Prostate gland (tissue), 2 donors: ENCODE data around the gene ZNF32.

Experiments
- POLR2AphosphoS5 ChIP-seq: sonication (generic); formaldehyde crosslinking; IDR thresholded peaks from one replicate; pipeline ENCODE4 v1.6.1; 2017; ENCODE audit warnings: antibody characterized with exemption
- TF ChIP-seq, protein P1 (sequence below), 4 experiments: fragments of 200-600 bp in 2 of 4; fragments of 450-650 bp in 2 of 4; sonication (generic) in 2 of 4; IDR thresholded peaks; 1 replicate in 3 of 4; 2 replicates in 1 of 4; pipeline ENCODE4 v1.5.1; 2016 to 2019; ENCODE audit warnings: antibody characterized with exemption in 4 of 4, mild to moderate bottlenecking in 2 of 4, moderate library complexity in 2 of 4

DNA sequence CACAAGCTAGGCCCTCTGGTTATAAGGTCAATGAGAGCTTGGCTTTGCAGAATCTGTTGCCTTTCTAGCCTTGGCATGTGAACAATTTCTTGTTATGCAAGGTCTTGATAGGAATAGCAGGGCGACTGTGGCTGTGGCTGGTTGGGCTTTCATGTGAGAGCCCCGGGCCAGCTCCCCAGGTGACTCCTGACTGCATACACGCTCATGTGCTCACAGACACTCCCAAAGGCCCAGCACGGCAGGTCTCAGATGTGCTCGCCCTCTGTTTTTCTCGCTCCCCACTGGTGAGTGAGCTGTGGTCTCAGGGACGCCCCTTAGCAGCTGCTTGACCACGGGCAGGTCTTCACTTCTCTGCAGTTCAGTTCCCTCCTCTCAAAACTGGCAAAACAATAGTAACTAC lies 37.1 kb upstream of the ZNF32 start:
- TF ChIP-seq, protein P1, sequence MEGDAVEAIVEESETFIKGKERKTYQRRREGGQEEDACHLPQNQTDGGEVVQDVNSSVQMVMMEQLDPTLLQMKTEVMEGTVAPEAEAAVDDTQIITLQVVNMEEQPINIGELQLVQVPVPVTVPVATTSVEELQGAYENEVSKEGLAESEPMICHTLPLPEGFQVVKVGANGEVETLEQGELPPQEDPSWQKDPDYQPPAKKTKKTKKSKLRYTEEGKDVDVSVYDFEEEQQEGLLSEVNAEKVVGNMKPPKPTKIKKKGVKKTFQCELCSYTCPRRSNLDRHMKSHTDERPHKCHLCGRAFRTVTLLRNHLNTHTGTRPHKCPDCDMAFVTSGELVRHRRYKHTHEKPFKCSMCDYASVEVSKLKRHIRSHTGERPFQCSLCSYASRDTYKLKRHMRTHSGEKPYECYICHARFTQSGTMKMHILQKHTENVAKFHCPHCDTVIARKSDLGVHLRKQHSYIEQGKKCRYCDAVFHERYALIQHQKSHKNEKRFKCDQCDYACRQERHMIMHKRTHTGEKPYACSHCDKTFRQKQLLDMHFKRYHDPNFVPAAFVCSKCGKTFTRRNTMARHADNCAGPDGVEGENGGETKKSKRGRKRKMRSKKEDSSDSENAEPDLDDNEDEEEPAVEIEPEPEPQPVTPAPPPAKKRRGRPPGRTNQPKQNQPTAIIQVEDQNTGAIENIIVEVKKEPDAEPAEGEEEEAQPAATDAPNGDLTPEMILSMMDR (IDR thresholded peaks at IDR 0.05), result no peak
- no peak for TF ChIP-seq POLR2AphosphoS5
